A549 treated with AZD9567 at 1 μM for 4 hours (cell line): Measurements from ENCODE around the gene UBE3D. TPM values are rescaled to one million over a fixed set of nuclear protein-coding genes. Genes with fewer than 3 reads are reported as not detected.

Experiments
- total RNA-seq: library from RNA; stranded (reverse); fragments of 200-300 nt; extraction: Qiagen RNA extraction; gene quantifications from 5 replicates; pipeline ENCODE4 v1.2.3, GENCODE V29; 2022; ENCODE audit not compliant: insufficient read depth

UBE3D gene
- 3.1 to 3.7 TPM (median 3.2 TPM) in 5 replicates for total RNA-seq

DNA sequence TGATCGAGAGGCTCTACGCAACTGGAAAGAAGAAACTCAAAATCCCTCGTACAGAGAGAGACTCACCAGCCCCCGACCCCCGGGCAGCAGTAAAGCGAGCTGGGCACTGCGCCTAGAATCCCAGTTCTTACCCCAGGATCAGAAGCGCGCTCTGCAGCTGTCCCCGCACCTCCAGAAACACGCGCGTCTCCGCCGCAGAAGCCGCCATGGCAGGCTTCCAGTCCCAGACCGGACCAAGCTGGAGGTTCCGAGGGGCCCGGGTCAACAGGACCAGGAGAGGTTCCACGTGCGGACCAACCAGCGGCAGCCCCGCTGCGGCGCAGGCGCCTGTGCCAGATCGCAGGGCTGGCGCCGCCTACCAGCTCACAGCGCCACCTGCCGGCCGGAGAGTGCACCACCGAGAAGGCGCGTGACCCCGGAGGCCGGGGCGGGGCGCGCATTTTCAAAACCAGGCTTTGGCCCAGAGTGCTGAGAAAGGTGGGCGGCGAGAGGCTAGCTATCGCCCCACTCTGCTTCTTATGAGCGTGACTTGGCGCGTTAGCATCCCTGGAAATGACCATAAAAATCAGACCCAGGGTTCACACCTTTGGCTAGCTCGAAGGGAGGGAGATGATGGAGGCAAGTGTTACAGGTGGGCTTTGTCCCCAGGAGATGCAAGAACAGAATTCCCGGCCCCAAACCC, at the start of gene UBE3D:
Gene UBE3D, minus strand, starts transcription at position 331 of the 682 bp plus-strand sequence. Its CDS starts 123 bp downstream, at position 208.

DNA sequence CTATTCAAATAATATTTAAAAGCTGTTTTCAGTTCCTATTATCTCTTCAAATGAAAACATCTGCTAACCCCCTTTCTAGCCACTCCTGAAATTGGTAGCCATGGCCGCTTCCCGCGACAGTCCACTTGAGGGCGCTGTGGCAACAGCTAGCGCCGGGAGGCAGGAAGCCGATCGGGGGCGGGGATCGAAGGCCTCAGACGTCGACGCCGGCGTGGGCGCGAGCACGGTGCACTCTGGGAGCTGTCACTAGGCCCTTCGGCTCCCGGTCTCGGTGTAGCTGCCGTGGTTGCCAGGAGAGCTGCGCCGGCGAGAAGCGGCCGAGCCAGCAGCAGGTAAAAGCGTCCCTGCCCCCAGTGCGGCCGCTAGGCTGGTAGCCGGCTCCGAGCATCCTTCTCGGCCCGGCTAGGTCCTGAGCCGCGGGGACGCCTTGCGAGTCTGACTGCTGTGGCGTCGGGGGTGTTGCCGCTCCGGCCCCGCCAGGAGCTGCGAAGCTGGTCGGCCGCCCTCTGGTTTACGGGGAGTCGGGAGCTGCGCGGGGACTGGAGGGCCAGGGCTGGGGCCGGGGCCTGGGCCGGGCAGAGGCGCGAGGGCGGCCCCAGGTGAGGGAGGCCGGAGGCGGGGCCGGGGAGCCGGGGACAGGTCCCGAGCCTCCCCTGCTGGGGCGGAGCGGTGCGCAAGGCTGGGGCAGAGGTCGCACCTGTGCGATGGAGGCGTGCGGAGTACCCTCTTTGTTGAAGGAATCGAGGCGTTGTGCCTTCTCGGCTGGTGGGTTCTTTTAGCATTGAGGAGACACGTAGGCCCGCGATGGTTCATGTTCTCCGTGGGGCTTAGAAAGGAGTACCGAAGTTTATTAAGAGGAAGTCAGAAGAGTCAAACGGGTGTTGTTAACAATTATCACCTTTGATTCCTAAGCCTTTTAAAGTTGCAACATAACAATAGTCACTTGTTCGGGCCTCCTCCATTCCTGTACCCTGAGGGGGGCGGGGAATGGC, 2.1 kb upstream of the UBE3D start, which contains the start of gene DOP1A:
Gene DOP1A, plus strand, starts transcription at position 224 of the 992 bp plus-strand sequence. CDS start 29,307 bp downstream, outside the sequence.

Other genes with a start within 250 kb of the UBE3D start
- gene DOP1A, start 1.8 kb upstream of the UBE3D start, total RNA-seq, result 2.5 to 4.0 TPM (median 3.5 TPM) in 5 replicates
- gene PGM3, start 127.4 kb upstream of the UBE3D start, total RNA-seq, result 23.4 to 29.5 TPM (median 28.5 TPM) in 5 replicates
- gene RWDD2A, start 127.5 kb upstream of the UBE3D start, total RNA-seq, result 1.3 to 1.7 TPM (median 1.6 TPM) in 5 replicates